SK-N-SH treated with all-trans-retinoic acid at 6 μM for 48 hours (cell line): ENCODE data around the gene BTAF1.

Experiments used
- ATAC-seq: fragments of 200-7000 bp; cut with Tn5 transposase; 3 replicates; pipeline ENCODE4 v1.9.1; 2020; ENCODE audit warnings: mild to moderate bottlenecking, moderate library complexity
- ARNTL ChIP-seq: fragments of 450-650 bp; formaldehyde crosslinking; IDR thresholded peaks from 2 replicates; pipeline ENCODE4 v1.5.0; 2020; ENCODE audit warnings: low read depth, mild to moderate bottlenecking, moderate library complexity, borderline replicate concordance
- BACH2 ChIP-seq: fragments of 250-450 bp; sonication (Bioruptor Pico); IDR thresholded peaks from 2 replicates; pipeline ENCODE4 v1.9.0; 2021; ENCODE audit warnings: mild to moderate bottlenecking, borderline replicate concordance
- CSDC2 ChIP-seq: fragments of 250-450 bp; sonication (Bioruptor Pico); IDR thresholded peaks from 2 replicates; pipeline ENCODE4 v1.5.0; 2020; ENCODE audit warnings: mild to moderate bottlenecking, moderate library complexity
- ESRRG ChIP-seq: fragments of 250-450 bp; sonication (Bioruptor Pico); IDR thresholded peaks from 2 replicates; pipeline ENCODE4 v1.6.1; 2021; ENCODE audit warnings: mild to moderate bottlenecking
- GLIS3 ChIP-seq: fragments of 250-450 bp; sonication (Bioruptor Pico); IDR thresholded peaks from 2 replicates; pipeline ENCODE4 v1.5.0; 2020; ENCODE audit warnings: mild to moderate bottlenecking, moderate library complexity
- ISL1 ChIP-seq: fragments of 250-450 bp; sonication (Bioruptor Pico); IDR thresholded peaks from 2 replicates; pipeline ENCODE4 v2.1.2; 2022; ENCODE audit warnings: mild to moderate bottlenecking, moderate library complexity
- OSR1 ChIP-seq: fragments of 250-450 bp; sonication (Bioruptor Pico); IDR thresholded peaks from 2 replicates; pipeline ENCODE4 v1.8.0; 2022; ENCODE audit warnings: moderate library complexity, mild to moderate bottlenecking, inconsistent platforms
- PPARA ChIP-seq: fragments of 250-450 bp; sonication (Bioruptor Pico); IDR thresholded peaks from 2 replicates; pipeline ENCODE4 v1.5.0; 2020; ENCODE audit warnings: mild to moderate bottlenecking, borderline replicate concordance
- TCF4 ChIP-seq: fragments of 250-450 bp; sonication (Bioruptor Pico); IDR thresholded peaks from 2 replicates; pipeline ENCODE4 v1.8.0; 2021; ENCODE audit warnings: mild to moderate bottlenecking, moderate library complexity, borderline replicate concordance
- TOX ChIP-seq: fragments of 250-450 bp; sonication (Bioruptor Pico); IDR thresholded peaks from 2 replicates; pipeline ENCODE4 v1.8.0; 2021; ENCODE audit warnings: mild to moderate bottlenecking, moderate library complexity, borderline replicate concordance
- ZFP3 ChIP-seq: fragments of 250-450 bp; sonication (Bioruptor Pico); IDR thresholded peaks from 2 replicates; pipeline ENCODE4 v1.5.0; 2020; ENCODE audit warnings: mild to moderate bottlenecking, moderate library complexity
- ZNF565 ChIP-seq: fragments of 450-650 bp; formaldehyde crosslinking; conservative IDR thresholded peaks from 2 replicates; pipeline ENCODE4 v1.5.0; 2020; ENCODE audit warnings: low read depth, mild to moderate bottlenecking, moderate library complexity
- ZNF70 ChIP-seq: fragments of 450-650 bp; formaldehyde crosslinking; IDR thresholded peaks from 2 replicates; pipeline ENCODE4 v1.5.0; 2020; ENCODE audit warnings: mild to moderate bottlenecking, moderate library complexity
- ZNF8 ChIP-seq: fragments of 450-650 bp; formaldehyde crosslinking; IDR thresholded peaks from 2 replicates; pipeline ENCODE4 v1.5.0; 2020; ENCODE audit warnings: mild to moderate bottlenecking, moderate library complexity
- TF ChIP-seq, protein P1 (sequence below): fragments of 250-450 bp; sonication (Bioruptor Pico); IDR thresholded peaks from 2 replicates; pipeline ENCODE4 v1.8.0; 2020; ENCODE audit warnings: mild to moderate bottlenecking, moderate library complexity, borderline replicate concordance
- TF ChIP-seq, protein P2 (sequence below): fragments of 250-450 bp; sonication (Bioruptor Pico); IDR thresholded peaks from 2 replicates; pipeline ENCODE4 v1.8.0; 2021; ENCODE audit warnings: low read depth, mild to moderate bottlenecking, moderate library complexity, borderline replicate concordance

The BTAF1 gene

DNA sequence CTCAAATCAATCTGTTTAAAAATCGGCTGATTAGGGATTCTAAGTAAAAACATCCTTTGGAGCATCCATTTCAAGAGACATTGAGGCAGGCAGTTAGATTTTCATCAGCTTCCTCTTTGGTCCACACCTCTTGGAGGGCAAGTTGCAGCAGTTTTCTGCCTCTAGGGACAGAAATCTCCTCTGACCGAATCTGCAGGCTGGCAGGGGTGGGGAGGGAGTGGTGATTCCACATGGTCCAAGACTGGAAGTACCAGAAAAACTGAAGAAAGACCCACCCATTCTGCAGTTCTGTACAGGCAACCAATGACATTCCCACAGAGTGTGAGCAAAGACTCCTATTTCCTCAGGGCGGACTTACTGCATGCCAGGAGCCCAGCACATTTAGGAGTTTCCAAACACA lies 43.3 kb upstream of the BTAF1 start:
- TF ChIP-seq GLIS3 (CRISPR knock-in tag) = no peak
- TF ChIP-seq TOX (CRISPR knock-in tag) = no peak
- TF ChIP-seq ZNF565 (CRISPR knock-in tag) = no peak
- no peak; the same call in 2 of the 3 replicates for ATAC-seq

DNA sequence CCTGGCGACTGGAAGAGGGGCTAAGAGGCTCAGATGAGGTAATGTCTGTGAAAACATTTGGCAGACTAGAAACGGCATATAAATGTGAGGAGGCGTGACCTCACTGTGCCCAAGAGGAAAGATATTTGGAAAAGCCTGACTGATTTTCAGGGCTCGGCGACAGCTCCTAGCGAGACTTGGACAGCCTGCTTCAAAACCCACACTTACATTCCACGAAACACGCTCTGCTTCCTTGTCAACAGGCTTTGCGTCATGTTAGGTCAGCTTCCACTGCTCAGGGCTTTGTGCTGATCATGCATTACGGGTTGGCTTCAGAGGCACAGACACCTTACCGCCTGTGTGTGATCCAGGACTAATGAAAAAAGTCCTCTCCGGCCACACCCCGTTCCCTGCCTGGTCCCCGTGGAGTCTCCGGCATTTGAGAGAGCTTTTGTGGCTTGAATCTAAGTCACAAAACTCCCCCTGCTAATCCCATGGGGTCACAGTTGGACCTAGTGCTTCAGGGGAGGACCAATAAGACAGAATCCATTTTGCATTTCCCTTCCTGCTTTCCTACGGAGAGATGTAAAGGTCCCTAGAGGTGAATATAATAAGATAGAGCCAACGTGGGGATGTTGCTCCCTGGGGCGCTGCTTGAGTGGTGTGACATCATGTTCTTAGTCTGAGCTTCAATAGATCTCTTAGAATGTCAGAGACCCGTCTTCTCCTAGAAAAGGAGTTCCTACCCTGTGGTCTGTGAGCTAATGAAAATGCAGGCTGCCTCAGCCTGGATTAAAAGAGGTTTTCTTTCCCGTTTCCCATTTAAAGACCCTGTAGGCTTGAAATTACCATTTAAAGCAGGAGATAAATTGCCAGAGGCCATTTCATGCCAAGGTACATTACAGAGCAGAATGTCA lies 39.8 kb upstream of the BTAF1 start:
- TF ChIP-seq BACH2 (CRISPR knock-in tag) (no peak), ISL1 (CRISPR knock-in tag) (no peak)
- no peak for ATAC-seq

DNA sequence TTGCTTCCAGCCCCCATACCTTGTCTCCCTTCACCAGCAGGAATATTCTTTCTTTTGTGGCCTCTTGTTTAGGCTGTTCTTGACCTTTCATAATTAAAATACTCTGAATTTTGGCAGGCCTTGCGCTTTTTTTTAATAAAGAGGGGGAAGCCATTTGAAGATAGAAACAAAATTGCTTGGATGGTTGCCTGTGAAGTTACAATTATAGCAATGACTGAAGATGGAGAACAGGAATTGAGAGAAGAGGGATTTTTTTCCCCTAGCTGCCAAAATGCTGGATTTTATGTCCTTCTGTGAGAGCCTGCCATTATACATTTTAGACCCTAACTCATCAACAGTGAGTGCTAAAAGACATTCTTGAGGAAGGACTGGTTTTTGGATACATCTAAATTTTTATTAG lies 39.0 kb upstream of the BTAF1 start:
- no peak for TF ChIP-seq ZFP3
- ATAC-seq = no peak

DNA sequence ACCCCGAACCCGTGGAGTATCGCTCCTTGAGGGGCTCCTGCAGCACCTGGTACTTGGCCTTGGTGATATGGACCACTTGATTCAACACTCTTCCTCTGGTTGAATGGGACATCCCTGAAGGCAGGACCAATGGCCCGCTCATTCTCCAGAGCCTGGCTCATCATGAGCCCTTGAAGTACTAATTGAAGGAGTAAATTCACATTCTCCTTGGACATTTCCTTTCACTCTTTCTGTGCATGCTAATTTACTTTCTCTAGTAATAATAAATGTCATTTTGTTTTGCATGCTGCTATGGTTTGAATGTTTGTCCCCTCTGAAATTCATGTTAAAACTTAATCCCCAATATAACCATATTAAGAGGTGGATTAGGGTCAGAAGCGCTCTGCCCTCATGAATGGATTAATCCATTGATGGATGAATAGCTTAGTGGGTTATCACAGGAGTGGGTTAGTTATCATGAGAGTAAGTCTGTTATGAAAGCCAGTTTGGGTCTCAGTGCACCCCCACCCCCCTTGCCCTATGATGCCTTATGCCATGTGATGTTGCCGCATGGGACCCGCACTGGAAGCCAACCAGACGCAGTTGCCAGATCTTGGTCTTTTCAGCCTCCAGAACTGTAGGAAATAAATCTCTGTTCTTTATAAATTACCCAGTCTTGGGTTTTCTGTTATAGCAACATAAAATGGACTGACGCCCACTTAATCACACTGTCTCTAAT lies 38.0 kb upstream of the BTAF1 start:
- no peak for TF ChIP-seq TCF4 (CRISPR knock-in tag)
- no peak for TF ChIP-seq ESRRG (CRISPR knock-in tag)
- TF ChIP-seq TOX (CRISPR knock-in tag) = no peak
- no peak for ATAC-seq

DNA sequence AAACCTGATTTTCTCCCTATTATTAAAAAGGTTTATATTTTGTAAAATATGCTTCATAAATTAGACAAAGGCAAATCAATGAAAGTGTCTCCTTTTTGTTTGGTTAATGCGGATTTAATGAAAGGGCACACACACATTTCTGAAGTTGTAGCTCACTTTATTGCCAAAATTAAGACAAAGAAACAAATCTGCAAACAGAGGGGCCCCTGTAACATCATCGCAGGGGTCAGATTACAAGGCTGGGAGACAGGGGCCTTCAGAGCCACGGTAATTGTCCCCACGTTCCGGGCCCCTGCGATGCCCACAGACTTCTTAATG lies 36.7 kb upstream of the BTAF1 start:
- no peak for ATAC-seq
- TF ChIP-seq, protein P1, sequence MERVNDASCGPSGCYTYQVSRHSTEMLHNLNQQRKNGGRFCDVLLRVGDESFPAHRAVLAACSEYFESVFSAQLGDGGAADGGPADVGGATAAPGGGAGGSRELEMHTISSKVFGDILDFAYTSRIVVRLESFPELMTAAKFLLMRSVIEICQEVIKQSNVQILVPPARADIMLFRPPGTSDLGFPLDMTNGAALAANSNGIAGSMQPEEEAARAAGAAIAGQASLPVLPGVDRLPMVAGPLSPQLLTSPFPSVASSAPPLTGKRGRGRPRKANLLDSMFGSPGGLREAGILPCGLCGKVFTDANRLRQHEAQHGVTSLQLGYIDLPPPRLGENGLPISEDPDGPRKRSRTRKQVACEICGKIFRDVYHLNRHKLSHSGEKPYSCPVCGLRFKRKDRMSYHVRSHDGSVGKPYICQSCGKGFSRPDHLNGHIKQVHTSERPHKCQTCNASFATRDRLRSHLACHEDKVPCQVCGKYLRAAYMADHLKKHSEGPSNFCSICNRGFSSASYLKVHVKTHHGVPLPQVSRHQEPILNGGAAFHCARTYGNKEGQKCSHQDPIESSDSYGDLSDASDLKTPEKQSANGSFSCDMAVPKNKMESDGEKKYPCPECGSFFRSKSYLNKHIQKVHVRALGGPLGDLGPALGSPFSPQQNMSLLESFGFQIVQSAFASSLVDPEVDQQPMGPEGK (CRISPR knock-in tag) = no peak
- TF ChIP-seq OSR1 (CRISPR knock-in tag) (no peak), GLIS3 (CRISPR knock-in tag) (no peak), ZFP3 (no peak), ARNTL (CRISPR knock-in tag) (no peak), ISL1 (CRISPR knock-in tag) (no peak), PPARA (CRISPR knock-in tag) (no peak), TOX (CRISPR knock-in tag) (no peak), BACH2 (CRISPR knock-in tag) (no peak), CSDC2 (no peak), ZNF8 (no peak)
- TF ChIP-seq, protein P2, sequence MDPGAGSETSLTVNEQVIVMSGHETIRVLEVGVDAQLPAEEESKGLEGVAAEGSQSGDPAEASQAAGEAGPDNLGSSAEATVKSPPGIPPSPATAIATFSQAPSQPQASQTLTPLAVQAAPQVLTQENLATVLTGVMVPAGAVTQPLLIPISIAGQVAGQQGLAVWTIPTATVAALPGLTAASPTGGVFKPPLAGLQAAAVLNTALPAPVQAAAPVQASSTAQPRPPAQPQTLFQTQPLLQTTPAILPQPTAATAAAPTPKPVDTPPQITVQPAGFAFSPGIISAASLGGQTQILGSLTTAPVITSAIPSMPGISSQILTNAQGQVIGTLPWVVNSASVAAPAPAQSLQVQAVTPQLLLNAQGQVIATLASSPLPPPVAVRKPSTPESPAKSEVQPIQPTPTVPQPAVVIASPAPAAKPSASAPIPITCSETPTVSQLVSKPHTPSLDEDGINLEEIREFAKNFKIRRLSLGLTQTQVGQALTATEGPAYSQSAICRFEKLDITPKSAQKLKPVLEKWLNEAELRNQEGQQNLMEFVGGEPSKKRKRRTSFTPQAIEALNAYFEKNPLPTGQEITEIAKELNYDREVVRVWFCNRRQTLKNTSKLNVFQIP (CRISPR knock-in tag) = no peak

DNA sequence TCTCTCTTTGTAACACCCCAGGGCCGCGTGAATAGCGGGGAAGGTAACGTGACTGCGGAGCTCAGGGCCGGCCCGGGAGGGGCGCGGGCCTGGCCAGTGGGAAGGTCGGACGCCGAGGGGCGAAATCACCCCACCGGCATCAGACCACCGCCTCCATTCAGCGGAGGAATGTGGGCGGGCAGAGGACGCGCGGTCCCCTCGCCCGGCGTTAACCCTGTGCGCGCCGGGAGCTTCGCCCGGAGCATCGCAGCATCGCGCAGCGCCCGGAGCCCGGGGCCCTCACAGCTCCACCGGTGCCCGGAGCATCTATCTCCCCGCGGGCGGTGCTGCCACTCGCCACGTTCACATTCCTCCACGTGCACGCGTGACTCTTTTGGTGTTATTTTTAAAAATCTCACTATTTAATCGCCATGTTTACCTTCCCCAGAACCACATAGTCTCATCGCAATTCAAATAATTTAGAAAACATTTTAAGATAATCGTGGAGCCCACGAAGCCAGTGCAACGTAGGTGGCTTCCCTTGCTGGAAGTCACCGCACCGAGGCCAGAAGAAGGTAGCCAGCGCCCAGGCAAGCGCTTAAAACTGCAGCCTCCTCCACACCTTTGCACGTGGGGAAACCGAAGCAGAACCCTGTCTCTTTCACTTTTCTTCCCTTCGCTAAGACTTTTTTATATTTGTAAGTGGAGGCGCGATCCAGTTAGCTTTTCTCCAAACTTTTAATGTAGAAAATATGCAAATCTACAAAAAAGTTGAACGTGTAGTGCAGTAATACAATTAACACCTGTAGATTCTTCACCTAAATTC lies 36.1 kb upstream of the BTAF1 start:
- ATAC-seq = peak; percentile 89

More for the DNA sequence above, 36.1 kb upstream of the BTAF1 start:
- no peak for TF ChIP-seq ESRRG (CRISPR knock-in tag)
- TF ChIP-seq ZFP3 = peak; percentile 49; the same call in 1 of the 2 replicates
- TF ChIP-seq ZNF70 (CRISPR knock-in tag) = no peak
